H1 (cell line): ENCODE results near the gene CDCA5. TPM values are rescaled to one million over a fixed set of nuclear protein-coding genes. Genes with fewer than 3 reads are reported as not detected.

Experiments used
- CBX5 ChIP-seq: fragments of 300-800, 300-1000 bp; sonication (generic); IDR thresholded peaks from 2 replicates; pipeline ENCODE4 v1.7.1; 2016; ENCODE audit warnings: antibody characterized with exemption, low read length, low read depth
- CBX8 ChIP-seq: fragments of 300-800, 300-1000 bp; sonication (generic); IDR thresholded peaks from 2 replicates; pipeline ENCODE4 v1.7.1; 2016; ENCODE audit warnings: low read depth, low read length, borderline replicate concordance
- EP300 ChIP-seq, 2 experiments: IDR thresholded peaks; 1 replicate in 1 of 2; 2 replicates in 1 of 2; pipeline ENCODE4 v1.6.1; 2011 to 2012; ENCODE audit warnings: low read depth in 2 of 2, low read length in 2 of 2, mild to moderate bottlenecking in 2 of 2, borderline replicate concordance in 1 of 2, inconsistent platforms in 1 of 2, moderate library complexity in 1 of 2
- RXRA ChIP-seq: IDR thresholded peaks from 2 replicates; pipeline ENCODE4 v1.6.1; 2011; ENCODE audit warnings: low read depth, mild to moderate bottlenecking, low read length, moderate library complexity; ENCODE audit not compliant: insufficient read depth
- SP2 ChIP-seq: IDR thresholded peaks from 2 replicates; pipeline ENCODE4 v1.6.1; 2012; ENCODE audit warnings: mild to moderate bottlenecking, low read length, inconsistent platforms
- polyA plus RNA-seq, 7 experiments: library from polyadenylated mRNA; depleted of rRNA in 3 of 7; stranded (reverse) in 5 of 7; unstranded in 2 of 7; fragments of >200 nt in 5 of 7; fragments of 200-250 nt in 2 of 7; gene quantifications; 1 replicate in 5 of 7; 2 replicates in 1 of 7; 4 replicates in 1 of 7; pipeline versions ENCODE4 v1.2.1 to v1.2.3, GENCODE V29; 2011 to 2013; ENCODE audit warnings: missing spikeins in 2 of 7, mixed read lengths in 2 of 7
- total RNA-seq: library from RNA; stranded (reverse); fragmentation: NEBNext Ultra II Directional; extraction: Animal tissue kit (Norgen Biotek cat#: 25700); gene quantifications from 2 replicates; pipeline ENCODE4 v1.2.1, GENCODE V29; 2021

Gene CDCA5
- total and polyA plus RNA-seq, 2 of the 8 experiments (the other 6 are each of a cell fraction or from before 2014, with no cell fraction given) = 39.2 to 87.0 TPM

DNA sequence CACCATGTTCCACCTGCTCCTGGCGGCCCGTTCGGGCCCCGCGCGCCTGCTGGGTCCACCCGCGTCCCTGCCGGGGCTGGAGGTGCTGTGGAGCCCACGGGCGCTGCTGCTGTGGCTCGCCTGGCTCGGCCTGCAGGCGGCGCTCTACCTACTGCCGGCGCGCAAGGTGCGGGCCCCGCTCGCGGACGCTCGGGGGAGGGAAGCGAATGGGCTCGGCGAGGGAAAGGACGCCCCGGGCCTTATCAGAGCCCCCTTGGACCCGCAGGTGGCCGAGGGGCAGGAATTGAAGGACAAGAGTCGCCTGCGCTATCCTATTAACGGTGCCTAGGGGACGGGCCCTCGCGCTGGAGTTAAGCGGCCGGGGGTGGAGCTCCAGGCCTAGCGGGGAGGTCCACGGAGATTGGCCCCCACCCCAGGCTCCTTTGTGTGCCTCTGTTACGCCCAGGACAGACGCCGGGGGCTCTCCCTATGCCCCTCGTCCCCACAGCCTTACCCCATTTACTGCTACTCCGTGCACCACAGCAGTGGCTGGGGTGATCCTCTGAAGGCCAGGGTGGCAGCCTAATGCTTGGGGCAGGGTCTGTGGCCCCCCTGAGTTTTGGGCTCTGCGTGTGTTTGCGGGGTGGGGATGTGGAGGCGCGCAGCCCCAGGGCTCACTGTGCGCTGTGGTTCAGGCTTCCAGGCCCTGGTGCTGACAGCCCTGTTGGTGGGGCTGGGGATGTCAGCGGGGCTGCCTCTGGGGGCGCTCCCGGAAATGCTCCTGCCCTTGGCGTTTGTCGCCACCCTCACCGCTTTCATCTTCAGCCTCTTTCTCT lies 28.9 kb upstream of the CDCA5 start (continued):
- TF ChIP-seq CBX5 = no peak
- no peak for TF ChIP-seq CBX8
- TF ChIP-seq EP300 (IDR thresholded peaks at IDR 0.05; ENCODE audit: borderline replicate concordance in 1 of 2, low read depth in 2 of 2, low read length in 2 of 2) = no peak
- no peak for TF ChIP-seq RXRA
- no peak for TF ChIP-seq SP2
